WERI-Rb-1 (cell line): ENCODE data around the gene SLC24A3.

ENCODE experiments used
- DNase-seq: peaks from one replicate; pipeline ENCODE4 v3.0.0-alpha.2; 2020
- H3K27ac ChIP-seq: fragments of 250-450 bp; sonication (Bioruptor Pico); 2 replicates; pipeline ENCODE4 v1.5.1; 2020; ENCODE audit warnings: mild to moderate bottlenecking, moderate library complexity
- H3K27me3 ChIP-seq: fragments of 250-450 bp; sonication (Bioruptor Pico); 2 replicates; pipeline ENCODE4 v1.5.1; 2021; ENCODE audit warnings: mild to moderate bottlenecking, low read depth, moderate library complexity; ENCODE audit not compliant: insufficient read depth, severe bottlenecking
- H3K36me3 ChIP-seq: fragments of 250-450 bp; sonication (Bioruptor Pico); 2 replicates; pipeline ENCODE4 v1.5.1; 2020; ENCODE audit warnings: mild to moderate bottlenecking, moderate library complexity
- H3K4me3 ChIP-seq: 2 replicates; pipeline ENCODE4 v1.5.1; 2011; ENCODE audit warnings: low read depth, mild to moderate bottlenecking, control low read depth, low read length
- H3K9me3 ChIP-seq: fragments of 250-450 bp; sonication (Bioruptor Pico); 2 replicates; pipeline ENCODE4 v1.5.1; 2021; ENCODE audit warnings: mild to moderate bottlenecking, moderate library complexity; ENCODE audit not compliant: severe bottlenecking
- CTCF ChIP-seq: IDR thresholded peaks from 2 replicates; pipeline ENCODE4 v1.5.1; 2011; ENCODE audit warnings: low read depth, mild to moderate bottlenecking, control low read depth, inconsistent platforms, low read length

Gene SLC24A3

GRCh38 chr20:19338380-19338779, 125.9 kb downstream of the SLC24A3 start:
- Histone ChIP-seq H3K27ac (no peak overlapping the region), H3K9me3 (no peaks in the 10 kb centered on the region), H3K36me3 (no peaks in the 10 kb centered on the region), H3K4me3 (no peak overlapping the region), H3K27me3 (peaks cover 50% of the 10 kb centered on the region)
- no peak for DNase-seq
- TF ChIP-seq CTCF: no peak

GRCh38 chr20:19338960-19339359, 126.5 kb downstream of the SLC24A3 start:
- H3K9me3 ChIP-seq: no peaks in the 10 kb centered on the region
- peaks cover 52% of the 10 kb centered on the region for H3K27me3 ChIP-seq
- H3K36me3 ChIP-seq: no peaks in the 10 kb centered on the region
- no peak overlapping the region for H3K4me3 ChIP-seq
- DNase-seq: no peak
- TF ChIP-seq CTCF: no peak
- H3K27ac ChIP-seq: no peak overlapping the region

- Histone ChIP-seq H3K36me3 (no peaks in the 10 kb centered on the region), H3K27ac (no peak overlapping the region), H3K9me3 (no peaks in the 10 kb centered on the region), H3K27me3 (peaks cover 56% of the 10 kb centered on the region), H3K4me3 (no peak overlapping the region)
- no peak for TF ChIP-seq CTCF
- DNase-seq: no peak
These were observed 129.1 kb downstream of the SLC24A3 start for GRCh38 chr20:19341348-19342053.

- H3K9me3 ChIP-seq: no peaks in the 10 kb centered on the region
- H3K4me3 ChIP-seq: no peak overlapping the region
- H3K36me3 ChIP-seq: no peaks in the 10 kb centered on the region
- H3K27me3 ChIP-seq: peaks cover 68% of the 10 kb centered on the region
- no peak for TF ChIP-seq CTCF
- no peak for DNase-seq
- no peak overlapping the region for H3K27ac ChIP-seq
These were observed 131.9 kb downstream of the SLC24A3 start for GRCh38 chr20:19344341-19344740.

- Histone ChIP-seq H3K4me3 (no peak overlapping the region), H3K36me3 (no peaks in the 10 kb centered on the region), H3K9me3 (no peaks in the 10 kb centered on the region), H3K27me3 (peaks cover 56% of the 10 kb centered on the region), H3K27ac (no peak overlapping the region)
- DNase-seq: no peak
- no peak for TF ChIP-seq CTCF
These were observed 135.6 kb downstream of the SLC24A3 start for GRCh38 chr20:19347943-19348456.

- no peak overlapping the region for H3K27ac ChIP-seq
- no peak for DNase-seq
- H3K27me3 ChIP-seq: peaks cover 56% of the 10 kb centered on the region
- TF ChIP-seq CTCF: no peak
- no peaks in the 10 kb centered on the region for H3K9me3 ChIP-seq
- no peak overlapping the region for H3K4me3 ChIP-seq
- no peaks in the 10 kb centered on the region for H3K36me3 ChIP-seq
These were observed 136.1 kb downstream of the SLC24A3 start for GRCh38 chr20:19348582-19348981.
